Left colon (tissue), 2 donors: ENCODE results near the gene GABBR1. TPM values are rescaled to one million over a fixed set of nuclear protein-coding genes. Genes with fewer than 3 reads are reported as not detected.

ENCODE experiments used
- ATAC-seq: fragments of 200-7000 bp; cut with Tn5 transposase; one replicate; pipeline ENCODE4 v1.9.1; 2020; ENCODE audit warnings: mild to moderate bottlenecking, moderate library complexity
- DNase-seq, 2 donors: peaks; one replicate each; pipeline ENCODE4 v3.0.0-alpha.2; 2020
- intact Hi-C, 2 donors: fragments of 100-400 bp; cut with DNase I in 1 of 2; cut with micrococcal nuclease in 1 of 2; formaldehyde crosslinking; loops; one replicate each; pipeline versions ENCODE4 v1.11.2 to v1.14.0; 2022; cut with DNase I, micrococcal nuclease
- total RNA-seq, 2 donors: library from RNA; stranded (reverse); fragmentation: NEBNext Ultra II Directional; extraction: Animal tissue kit (Norgen Biotek cat#: 25700); gene quantifications; one replicate each; pipeline ENCODE4 v1.2.1, GENCODE V29; 2021
- donor health status: DM: no; HTN: no; CAD: no.
- donor health status: DM: yes; HTN: yes; CAD: no.

The GABBR1 gene
- total RNA-seq, 2 donors from 2014 or later = 16.7 to 21.8 TPM

DNA sequence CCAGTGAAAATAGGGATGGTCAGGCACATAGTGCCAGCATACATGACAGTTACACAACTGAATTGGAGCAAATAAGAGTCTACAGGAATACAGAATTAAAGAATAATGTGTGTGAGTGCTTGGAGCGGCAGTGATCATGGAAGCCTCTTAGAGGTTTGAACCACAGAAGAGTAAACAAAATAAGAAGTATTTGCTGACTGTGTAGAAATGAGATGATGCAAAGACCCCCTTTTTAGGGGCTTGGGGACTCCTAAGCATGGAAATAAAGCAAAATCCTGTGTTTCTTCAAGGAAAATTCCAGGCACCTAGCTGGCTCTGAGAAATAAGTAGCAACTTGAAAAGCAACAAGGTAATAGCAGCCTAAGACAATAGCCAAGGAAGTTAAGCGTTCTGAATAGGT is 41.3 kb downstream of the GABBR1 start:
- intact Hi-C loops = no loop called here
- no peak for DNase-seq
- no peak for ATAC-seq

DNA sequence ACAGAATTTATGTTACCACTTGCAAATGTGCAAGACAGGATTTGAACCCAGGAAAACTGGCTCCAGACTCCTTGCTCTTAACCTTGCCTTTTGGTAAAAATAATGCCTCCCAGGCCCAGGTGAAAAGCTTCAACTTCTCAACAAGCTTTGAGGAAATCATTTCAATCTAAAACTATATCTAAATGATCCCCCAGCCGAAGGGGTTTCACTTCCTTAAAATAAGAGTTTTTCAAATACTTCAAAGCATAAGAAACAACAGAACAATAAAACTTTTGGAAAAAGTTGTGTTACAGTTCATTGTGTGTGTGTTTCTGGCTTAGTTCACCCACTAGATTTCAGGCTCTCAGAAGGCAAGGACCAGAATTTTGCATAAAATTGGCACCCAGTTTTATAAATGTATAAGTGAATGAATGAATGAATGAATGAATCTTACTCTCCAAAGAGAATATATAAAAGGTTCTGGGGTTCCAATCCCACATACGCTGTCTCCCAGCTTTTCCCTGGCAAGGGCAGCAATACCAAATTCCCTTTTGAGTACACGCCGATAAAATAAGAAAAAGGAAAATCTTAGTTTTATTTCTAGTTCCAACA is 42.7 kb downstream of the GABBR1 start:
- DNase-seq = no peak

DNA sequence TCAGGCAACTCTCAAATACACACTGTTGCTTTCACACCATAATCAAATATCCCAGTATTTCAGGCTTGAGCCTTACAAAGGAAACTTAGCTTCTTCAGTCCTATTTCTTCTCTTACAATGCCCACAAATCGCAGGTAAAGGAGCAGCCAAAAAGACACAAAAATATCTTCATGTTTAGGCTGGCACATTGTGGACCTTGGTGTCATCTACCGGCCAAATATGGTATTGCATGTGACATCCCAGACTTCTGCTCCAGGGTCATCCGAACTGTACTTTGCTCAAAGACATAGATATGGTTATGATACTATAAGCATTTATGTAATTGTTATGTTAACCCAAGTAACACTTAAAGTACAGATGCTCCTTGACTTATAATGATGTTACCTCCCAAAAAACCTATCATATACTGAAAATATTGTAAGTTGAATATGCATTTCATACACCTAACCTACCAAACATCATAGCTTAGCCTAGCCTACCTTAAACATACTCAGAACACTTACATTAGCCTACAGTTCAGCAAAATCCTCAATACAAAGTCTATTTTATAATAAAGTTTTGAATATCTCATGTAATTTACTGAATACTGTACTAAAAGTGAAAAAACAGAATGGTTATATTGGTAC is 43.4 kb downstream of the GABBR1 start:
- intact Hi-C loops = loop anchor here in 1 of 2 donors (10.0 kb wide), 1 partner anchor 905 kb away; no protein-coding TSS in a partner anchor
- DNase-seq (peak in 1 of 2 donors; percentile 30), ATAC-seq (peak; percentile 81)

More for the DNA sequence above, 42.7 kb downstream of the GABBR1 start:
- intact Hi-C loops = no loop called here
- ATAC-seq = no peak

DNA sequence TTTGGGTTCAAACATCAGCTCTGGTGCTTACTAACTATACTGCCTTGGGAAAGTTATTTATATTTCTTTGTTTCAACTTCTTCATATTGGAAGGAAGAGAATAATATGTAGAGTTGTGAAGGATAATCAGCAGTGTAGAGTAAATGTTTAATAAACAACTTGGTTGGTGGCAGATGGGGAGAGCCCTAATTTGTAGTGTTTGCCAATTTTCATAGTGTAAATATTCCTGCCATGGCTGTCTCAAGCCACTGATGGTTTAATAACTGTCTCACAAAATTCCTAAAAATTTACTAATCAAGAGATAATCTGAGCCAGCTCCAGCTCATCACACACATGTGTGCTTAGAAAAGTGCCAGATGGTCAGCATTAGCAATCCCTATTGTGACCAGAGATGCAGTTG is 48.2 kb downstream of the GABBR1 start, which contains the start of gene OR2H2:
Gene OR2H2, plus strand, starts transcription at position 301 of the 400 bp plus-strand sequence. CDS start 2,824 bp downstream, outside the sequence.
- ATAC-seq (no peak), DNase-seq (no peak)
- intact Hi-C loops = loop anchor here in 1 of 2 donors (10.0 kb wide), 1 partner anchor 900 kb away; no protein-coding TSS in a partner anchor

DNA sequence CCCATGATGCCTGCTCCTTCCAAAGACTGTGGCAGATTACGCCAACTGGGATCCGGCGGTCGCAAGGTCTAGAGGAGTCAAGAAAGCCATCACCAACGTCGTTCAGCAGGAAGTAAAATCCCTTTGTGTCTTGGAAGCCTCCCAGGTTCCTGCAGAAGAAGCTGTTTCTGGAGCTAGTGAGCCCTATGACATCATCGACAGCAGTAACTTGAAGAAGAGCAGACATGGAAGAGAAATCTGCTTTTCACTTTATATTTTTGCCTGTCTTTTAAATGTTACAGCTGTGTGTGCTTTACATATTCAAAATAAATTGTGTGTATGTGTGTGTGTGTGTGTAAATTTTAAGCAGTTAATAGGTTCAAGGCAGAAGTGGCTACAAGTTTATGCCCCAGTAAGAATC is 55.4 kb downstream of the GABBR1 start:
- DNase-seq = no peak
- no peak for ATAC-seq
- intact Hi-C loops = no loop called here

DNA sequence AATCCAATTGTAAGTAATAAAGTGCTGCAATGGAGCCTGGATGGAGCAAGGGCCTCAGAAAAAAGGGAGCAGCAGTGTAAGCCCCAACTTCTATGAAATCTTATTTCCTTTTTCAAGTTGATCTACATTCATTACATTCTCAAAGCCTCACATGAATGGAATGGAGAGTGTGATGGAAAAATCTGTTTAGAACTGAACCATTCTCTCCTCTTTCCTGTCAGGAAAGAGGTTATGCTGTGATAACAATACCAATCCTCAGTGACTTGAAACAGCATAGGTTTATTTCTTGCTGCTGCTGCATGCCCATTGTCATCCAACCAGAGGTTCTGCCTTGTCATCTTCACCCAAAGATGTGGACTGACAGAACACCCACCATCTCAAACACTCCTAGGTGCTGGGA is 56.9 kb downstream of the GABBR1 start:
- DNase-seq (no peak), ATAC-seq (no peak)
- intact Hi-C loops = no loop called here

DNA sequence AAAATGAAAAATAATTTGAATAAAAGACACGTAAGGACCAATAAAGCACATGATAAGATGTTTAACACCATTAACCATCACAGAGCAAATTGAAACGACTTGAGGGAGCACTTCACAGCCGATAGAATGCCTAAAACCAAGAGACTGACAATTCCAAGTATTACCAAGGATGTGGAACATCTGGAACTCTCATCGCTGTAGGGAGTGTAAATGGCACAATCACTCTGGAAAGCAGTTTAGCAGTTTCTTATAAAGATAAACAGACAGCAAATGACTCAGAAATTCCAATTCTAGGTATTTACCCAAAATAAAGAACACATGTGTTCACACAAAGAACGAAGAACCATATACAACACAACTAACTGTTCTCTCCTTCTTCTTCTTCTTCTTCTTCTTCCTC is 65.0 kb downstream of the GABBR1 start:
- ATAC-seq (no peak), DNase-seq (no peak)
- intact Hi-C loops = no loop called here

DNA sequence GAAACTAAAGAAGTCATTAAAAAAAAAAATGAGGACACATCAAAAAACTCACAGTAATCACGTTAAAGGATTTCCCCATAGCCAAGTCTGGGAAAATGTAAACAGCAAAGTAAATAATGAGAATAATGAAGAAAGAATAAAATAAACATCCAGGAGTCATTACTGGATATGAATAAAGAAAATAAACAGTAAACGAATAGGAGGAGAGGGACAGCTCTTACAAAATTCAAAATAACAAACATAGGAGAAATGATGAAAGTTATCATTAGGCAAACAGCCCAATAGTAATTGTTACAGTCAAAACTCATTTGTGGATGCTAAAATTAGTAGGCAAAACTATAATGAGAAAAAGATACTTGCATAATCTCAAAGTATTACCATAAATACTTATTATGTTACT is 65.4 kb downstream of the GABBR1 start:
- intact Hi-C loops = no loop called here
- DNase-seq = no peak
- ATAC-seq = no peak

DNA sequence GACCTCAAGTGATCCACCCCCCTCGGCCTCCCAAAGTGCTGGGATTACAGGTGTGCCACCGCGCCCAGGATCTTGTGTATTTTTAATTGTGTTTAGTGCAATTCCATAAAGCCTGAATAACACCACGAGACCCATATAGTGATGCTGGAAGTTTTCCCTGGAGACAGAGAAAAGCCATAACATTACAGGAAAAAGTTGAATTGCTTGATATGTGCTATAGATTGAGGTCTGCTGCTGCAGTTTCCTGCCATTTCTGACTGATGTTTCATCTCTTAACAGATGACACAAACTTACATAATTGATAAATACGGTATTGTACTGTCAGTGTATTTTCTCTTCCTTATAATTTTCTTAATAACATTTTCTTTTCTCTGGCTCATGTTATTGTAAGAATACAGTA is 66.1 kb downstream of the GABBR1 start:
- intact Hi-C loops = no loop called here
- DNase-seq (no peak), ATAC-seq (no peak)

DNA sequence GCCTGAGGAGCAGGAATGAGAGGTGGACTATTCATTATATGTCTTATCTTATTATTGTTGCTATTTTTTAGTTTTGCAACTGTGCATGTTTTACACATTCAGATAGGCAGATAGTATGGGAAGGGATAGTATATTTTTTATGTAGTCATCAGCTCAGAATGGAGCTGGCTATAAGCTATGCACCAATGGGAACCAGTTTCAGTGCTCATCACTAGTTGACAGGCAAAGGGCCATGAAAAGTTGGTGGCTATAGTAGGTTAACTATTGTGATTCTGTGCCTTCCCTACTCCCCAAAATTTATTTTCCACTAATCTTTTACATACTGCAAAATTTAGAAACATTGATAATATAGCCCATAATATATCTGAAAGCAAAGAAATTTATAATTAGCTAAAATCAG is 68.1 kb downstream of the GABBR1 start:
- DNase-seq (no peak), ATAC-seq (no peak)
- intact Hi-C loops = no loop called here

DNA sequence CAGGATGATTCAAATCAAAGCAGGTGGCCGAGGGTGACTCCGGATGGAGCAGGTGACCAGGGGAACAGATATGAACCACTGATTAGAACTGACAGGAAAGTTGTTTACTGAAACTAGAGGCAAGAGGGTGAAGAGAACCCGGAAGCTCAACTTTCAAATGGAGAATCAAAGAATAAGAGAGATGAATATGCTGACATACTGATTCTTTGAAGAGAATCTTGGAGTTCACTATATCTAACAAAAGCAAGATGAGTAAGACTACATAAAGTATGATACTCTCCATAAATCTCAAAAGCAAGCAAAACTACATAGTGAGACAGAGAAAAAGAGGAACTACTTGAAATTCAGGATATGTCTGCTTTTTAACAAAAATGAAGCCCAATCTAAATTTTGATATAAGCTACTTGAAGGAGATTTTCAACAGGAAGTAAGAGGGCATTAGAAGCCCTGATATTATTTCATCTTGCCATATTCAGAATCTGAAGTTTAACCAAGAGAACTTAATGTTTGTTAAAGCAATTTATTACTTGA is 69.5 kb downstream of the GABBR1 start:
- no peak for ATAC-seq
- intact Hi-C loops = no loop called here
- DNase-seq = no peak

DNA sequence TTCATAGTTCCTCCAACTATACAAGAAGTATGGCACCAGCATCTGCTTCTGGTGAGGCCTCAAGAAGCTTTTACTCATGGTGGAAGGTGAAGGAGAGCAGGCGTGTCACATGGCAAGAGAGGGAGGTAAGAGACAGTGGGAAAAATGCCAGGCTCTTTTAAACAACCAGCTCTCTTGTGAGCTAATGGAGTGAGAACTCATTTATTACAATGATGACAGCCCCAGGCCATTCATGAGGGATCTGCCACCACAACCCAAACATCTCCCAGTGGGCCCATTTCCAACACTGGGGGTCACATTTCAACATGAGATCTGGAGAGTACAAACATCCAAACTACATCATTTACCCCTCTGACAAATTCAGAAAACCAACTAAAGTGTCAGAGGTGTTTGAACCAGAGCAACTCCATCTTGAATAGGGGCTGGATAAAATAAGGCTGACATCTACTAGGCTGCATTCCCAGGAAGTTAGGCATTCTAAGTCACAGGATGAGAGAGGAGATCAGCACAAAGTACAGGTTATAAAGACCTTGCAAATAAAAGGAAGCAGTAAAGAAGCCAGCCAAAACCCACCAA is 71.3 kb downstream of the GABBR1 start:
- DNase-seq (no peak), ATAC-seq (no peak)
- intact Hi-C loops = no loop called here

DNA sequence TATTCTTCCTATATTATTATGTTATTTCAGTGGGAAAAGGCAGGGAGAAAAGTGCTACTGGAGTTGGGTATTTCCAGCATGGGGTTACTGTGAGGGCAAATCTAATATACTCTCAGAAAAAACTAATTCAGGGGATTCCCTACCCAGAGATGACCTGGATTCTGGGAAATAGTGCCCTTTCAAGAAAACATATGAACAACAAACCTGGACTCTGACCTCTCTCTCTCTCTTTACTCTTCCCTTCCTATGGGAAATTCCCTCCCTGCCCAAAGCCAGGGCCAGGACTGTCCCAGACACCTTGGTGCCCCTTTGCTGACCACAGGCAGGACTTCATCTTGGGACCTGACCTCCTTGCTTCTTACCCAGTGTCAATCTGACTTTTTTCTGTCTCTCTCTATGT is 71.9 kb downstream of the GABBR1 start:
- intact Hi-C loops = no loop called here
- no peak for ATAC-seq
- DNase-seq = no peak

DNA sequence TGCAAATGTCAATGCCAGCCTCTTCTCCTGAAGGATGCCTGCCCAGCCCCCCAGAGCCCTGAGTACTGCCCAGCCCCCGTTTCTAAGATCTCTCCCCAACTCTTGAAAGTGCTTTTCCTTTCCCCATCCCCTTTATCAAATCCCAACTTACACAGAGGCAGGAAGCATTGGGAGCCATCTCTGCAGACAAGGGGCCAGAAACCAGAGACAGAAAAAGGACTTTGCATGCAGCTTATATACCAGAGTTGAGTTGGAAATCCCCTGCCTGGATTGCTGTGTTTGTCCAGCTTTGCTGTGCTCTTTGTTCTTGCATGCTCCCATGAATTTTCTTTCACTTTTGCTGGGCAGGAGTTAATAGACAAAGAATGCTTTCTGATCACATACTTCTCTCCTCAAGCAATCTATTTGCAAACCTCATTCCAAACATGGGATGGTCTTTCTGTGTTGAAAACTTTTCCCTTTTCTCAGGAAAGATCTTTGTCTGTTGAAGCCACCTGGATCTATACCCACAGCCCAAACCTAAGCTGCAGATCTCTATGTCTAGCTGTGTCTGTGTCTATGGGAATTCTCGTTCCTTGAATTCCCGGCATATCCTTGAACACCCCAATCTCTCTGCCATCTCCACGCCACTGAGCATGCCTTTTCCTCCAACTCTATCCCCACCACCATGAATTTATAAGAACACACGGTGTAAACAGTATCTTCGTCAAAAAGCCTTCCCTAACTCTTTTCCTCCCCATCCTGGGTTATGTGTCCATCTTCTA is 73.3 kb downstream of the GABBR1 start, which contains the start of gene UBD:
Gene UBD, minus strand, starts transcription at position 209 of the 764 bp plus-strand sequence. Its CDS starts 31 bp downstream, at position 178.
- intact Hi-C loops = no loop called here
- ATAC-seq (no peak), DNase-seq (no peak)

DNA sequence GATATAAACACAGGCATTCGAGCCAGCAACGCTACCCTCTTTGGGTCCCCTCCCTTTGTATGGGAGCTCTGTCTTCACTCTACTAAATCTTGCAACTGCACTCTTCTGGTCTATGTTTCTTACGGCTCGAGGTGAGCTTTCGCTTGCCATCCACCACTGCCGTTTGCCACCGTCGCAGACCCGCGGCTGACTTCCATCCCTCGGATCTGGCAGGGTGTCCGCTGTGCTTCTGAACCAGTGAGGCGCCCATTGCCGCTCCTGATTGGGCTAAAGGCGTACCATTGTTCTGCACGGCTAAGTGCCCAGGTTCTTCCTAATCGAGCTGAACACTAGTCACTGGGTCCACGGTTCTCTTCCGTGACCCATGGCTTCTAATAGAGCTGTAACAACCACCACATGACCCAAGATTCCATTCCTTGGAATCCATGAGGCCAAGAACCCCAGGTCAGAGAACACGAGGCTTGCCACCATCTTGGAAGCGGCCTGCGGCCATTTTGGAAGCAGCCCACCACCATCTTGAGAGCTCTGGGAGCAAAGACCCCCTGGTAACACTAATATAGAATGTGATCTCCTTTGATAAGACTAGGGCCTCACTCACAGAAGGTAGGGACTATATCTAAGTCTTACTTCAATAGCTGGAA is 74.4 kb downstream of the GABBR1 start:
- no peak for DNase-seq
- intact Hi-C loops = no loop called here
- ATAC-seq = no peak

DNA sequence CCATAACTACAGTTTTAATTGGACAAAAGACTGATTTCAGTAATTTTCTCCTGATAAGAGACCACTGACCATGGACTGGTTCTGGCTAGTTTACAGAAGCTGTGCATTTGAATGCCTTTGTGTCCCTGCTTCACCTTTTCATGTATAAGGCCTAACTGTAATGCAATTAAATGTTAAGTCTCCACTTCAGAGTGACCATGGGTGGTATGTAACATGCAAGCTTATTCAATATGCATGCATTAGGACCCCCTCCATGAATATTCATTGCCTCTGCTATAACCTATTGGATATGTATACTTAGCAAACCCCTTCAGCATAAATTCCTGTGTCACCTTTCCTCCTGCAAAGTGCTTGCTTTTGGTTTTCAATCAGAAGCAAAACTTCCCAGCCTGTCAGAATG is 75.7 kb downstream of the GABBR1 start:
- intact Hi-C loops = no loop called here
- ATAC-seq (no peak), DNase-seq (no peak)

DNA sequence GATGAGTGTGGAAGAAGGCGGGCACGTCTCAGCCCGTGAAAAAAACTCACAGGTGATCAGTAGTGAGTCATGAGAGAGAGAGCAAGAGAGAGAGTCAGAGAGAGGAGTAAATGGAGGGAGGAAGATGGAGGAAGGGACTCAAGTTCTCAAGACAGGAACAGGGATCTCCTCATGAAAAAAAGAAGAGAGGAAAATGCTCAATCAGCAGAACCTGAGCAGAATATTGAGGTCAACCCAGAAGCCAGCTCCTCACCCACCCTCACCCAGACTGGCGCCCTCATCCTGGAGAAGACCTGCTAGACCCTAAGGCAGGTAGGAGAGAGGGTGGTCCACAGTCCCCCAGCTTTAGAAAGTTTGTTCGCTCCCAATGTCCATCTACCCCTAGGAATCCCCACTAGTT is 78.2 kb downstream of the GABBR1 start:
- intact Hi-C loops = no loop called here
- no peak for DNase-seq
- no peak for ATAC-seq

DNA sequence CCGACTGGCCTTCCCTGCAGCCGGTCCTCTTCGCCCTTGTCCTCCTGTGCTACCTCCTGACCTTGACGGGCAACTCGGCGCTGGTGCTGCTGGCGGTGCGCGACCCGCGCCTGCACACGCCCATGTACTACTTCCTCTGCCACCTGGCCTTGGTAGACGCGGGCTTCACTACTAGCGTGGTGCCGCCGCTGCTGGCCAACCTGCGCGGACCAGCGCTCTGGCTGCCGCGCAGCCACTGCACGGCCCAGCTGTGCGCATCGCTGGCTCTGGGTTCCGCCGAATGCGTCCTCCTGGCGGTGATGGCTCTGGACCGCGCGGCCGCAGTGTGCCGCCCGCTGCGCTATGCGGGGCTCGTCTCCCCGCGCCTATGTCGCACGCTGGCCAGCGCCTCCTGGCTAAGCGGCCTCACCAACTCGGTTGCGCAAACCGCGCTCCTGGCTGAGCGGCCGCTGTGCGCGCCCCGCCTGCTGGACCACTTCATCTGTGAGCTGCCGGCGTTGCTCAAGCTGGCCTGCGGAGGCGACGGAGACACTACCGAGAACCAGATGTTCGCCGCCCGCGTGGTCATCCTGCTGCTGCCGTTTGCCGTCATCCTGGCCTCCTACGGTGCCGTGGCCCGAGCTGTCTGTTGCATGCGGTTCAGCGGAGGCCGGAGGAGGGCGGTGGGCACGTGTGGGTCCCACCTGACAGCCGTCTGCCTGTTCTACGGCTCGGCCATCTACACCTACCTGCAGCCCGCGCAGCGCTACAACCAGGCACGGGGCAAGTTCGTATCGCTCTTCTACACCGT is 79.5 kb downstream of the GABBR1 start:
- intact Hi-C loops = no loop called here
- peak; percentile 31 for ATAC-seq
- peak; percentile 42 to 44 for DNase-seq
